NT2/D1 (cell line): ENCODE data around the gene GPR135.

Experiments used
- DNase-seq: peaks from one replicate; pipeline ENCODE4 v3.0.0-alpha.2; 2011; ENCODE audit warnings: low read depth, low spot score
- H3K27me3 ChIP-seq: 2 replicates; pipeline ENCODE4 v1.6.0; 2011; ENCODE audit warnings: mild to moderate bottlenecking; ENCODE audit not compliant: insufficient read length, insufficient read depth
- H3K36me3 ChIP-seq: 2 replicates; pipeline ENCODE4 v1.6.1; 2011; ENCODE audit warnings: mild to moderate bottlenecking, low read length, mixed read lengths; ENCODE audit not compliant: insufficient read depth, insufficient read length
- H3K4me1 ChIP-seq: 2 replicates; pipeline ENCODE4 v1.5.1; 2011; ENCODE audit not compliant: insufficient read depth, insufficient read length
- H3K4me3 ChIP-seq: 2 replicates; pipeline ENCODE4 v1.5.1; 2011; ENCODE audit warnings: low read depth; ENCODE audit not compliant: insufficient read length
- H3K9ac ChIP-seq: 2 replicates; pipeline ENCODE4 v1.6.0; 2011; ENCODE audit warnings: low read depth; ENCODE audit not compliant: insufficient read length
- H3K9me3 ChIP-seq: 2 replicates; pipeline ENCODE4 v1.5.1; 2011; ENCODE audit warnings: mild to moderate bottlenecking, low read length; ENCODE audit not compliant: insufficient read depth
- SUZ12 ChIP-seq: IDR thresholded peaks from 2 replicates; pipeline ENCODE4 v1.6.1; 2011; ENCODE audit not compliant: insufficient read length, insufficient read depth; ENCODE audit errors: extremely low read depth
- YY1 ChIP-seq: IDR thresholded peaks from 2 replicates; pipeline ENCODE4 v1.6.1; 2011; ENCODE audit not compliant: insufficient read length, insufficient read depth
- ZNF274 ChIP-seq: IDR thresholded peaks from 2 replicates; pipeline ENCODE4 v1.6.1; 2011; ENCODE audit warnings: mild to moderate bottlenecking, low read depth, low read length

The GPR135 gene, protein sequence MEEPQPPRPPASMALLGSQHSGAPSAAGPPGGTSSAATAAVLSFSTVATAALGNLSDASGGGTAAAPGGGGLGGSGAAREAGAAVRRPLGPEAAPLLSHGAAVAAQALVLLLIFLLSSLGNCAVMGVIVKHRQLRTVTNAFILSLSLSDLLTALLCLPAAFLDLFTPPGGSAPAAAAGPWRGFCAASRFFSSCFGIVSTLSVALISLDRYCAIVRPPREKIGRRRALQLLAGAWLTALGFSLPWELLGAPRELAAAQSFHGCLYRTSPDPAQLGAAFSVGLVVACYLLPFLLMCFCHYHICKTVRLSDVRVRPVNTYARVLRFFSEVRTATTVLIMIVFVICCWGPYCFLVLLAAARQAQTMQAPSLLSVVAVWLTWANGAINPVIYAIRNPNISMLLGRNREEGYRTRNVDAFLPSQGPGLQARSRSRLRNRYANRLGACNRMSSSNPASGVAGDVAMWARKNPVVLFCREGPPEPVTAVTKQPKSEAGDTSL

DNA sequence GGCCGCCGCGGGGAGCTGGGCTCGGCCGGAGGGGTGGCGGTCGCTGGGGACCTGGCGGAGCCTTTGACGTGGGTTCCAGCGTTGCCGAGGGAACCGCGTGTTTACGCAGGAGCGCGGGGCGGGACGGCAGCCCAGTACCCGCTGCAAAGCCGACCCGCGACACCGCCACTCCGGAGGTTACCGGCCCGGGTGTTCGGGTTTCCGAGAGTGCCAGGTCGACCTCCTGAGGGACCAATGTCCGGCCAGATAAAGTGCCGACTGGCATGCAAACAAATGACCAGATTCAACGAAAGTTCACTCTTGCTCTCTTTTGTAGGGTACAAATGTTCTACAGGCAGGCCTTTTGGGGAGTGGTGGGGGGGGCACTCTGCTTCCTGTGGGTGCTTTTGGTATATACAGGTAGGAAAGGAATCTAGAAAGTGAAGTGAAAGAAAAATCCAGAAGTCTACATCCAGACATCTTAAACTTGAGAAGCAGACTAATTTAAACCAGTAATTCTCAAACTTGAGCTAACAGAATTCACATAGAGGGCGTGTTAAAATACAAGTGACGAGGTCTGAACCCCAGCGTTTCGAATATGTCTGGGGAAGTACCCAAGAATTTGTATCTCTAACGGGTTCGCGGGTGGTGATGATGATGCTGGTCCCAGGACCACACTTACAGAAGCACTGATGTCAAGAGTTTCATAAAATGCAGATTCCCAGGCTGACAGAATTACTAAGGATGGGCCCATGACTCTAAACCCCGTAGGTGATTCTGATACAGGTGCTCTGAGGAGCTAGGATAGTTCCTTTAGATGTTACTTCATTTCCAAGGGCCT, at the start of gene GPR135:
Gene GPR135 (minus strand): TSS at position 65 of the 820 bp plus-strand sequence. CDS start 154 bp downstream, outside the sequence.
- Histone ChIP-seq H3K4me1 (peaks cover 3% of the 10 kb centered on the region), H3K27me3 (peaks cover 13% of the 10 kb centered on the region), H3K4me3 (peak within 1 kb of the TSS; percentile 51), H3K9me3 (no peaks in the 10 kb centered on the region), H3K9ac (peak within 1 kb of the TSS; percentile 80), H3K36me3 (peaks cover 26% of the 10 kb centered on the region)
- TF ChIP-seq YY1 (no peak), SUZ12 (no peak), ZNF274 (no peak)
- DNase-seq = no peak

DNA sequence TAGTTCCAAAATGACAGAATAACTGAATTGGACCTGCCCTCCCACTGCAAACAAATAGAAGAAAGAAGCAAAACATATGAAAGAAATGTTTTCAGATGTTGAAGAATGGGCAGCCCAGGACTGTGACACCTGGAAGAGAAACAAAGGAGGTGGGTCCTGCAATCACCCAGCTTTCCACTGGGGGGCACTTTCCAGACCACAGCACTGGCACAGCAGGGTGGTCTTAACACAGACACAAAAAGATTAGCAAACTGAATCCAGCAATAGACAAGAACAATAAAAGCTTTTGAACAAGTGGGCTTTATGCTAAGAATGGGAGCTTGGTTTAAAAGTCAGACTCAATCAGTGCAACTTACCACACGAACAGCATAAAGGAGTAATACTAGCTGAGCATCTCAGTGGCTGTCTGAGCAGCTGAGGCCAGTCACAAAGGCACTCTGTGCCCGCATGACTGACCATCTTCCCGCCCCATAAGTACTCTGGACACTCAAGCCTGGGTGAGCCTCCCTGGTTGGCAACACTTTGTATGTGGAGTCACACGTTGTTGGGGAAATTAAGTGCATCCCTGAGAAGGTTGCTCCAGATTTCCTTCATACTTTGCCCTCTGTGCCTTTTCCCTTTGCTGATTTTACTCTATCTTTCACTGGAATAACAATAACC, 46.9 kb upstream of the GPR135 start:
- no peak for TF ChIP-seq ZNF274
- no peaks in the 10 kb centered on the region for H3K4me1 ChIP-seq
- H3K36me3 ChIP-seq = no peaks in the 10 kb centered on the region
- peaks cover 9% of the 10 kb centered on the region; the same call in 1 of the 2 replicates for H3K9me3 ChIP-seq
- H3K27me3 ChIP-seq = no peaks in the 10 kb centered on the region
- peak; percentile 23 for DNase-seq
- no peak overlapping the region for H3K4me3 ChIP-seq
- H3K9ac ChIP-seq = no peak overlapping the region

DNA sequence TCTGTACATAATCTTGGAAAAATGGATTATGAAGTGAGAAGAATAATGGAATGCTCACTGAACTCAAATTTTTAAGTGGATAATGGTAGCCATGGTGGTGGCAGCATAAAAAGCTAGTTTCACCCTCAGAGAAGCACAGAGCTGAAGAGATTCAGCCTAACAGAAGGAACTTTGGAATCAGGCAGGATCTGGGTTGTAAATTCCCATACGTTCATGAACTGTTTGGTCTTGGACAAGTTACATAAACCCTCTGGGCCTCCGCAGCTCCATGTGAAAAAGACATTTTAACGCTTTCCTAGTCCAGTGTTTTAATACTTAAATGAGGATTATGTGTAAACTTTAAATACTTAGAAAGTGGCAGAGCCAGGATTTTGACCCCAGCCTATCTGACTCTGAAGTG, 45.8 kb upstream of the GPR135 start:
- H3K27me3 ChIP-seq = no peaks in the 10 kb centered on the region

DNA sequence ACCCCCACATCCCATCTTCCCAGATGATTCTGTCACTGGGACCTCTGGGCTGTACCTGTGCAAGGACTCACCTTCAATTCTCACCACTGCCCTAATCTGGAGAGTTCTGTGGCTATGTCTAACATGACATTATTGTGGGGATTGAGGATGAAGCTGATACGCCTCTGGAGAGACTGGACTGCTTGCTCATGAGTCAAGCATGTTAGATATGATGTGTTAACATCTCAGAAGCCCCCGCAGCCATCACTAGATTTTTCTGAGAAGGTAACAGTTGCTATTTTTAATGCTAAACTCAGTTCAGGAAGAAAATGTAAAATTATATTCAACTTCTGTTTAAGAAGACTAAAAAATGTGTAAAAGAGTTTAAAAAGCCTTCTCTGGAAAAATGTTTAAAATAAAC, 44.8 kb upstream of the GPR135 start:
- H3K4me3 ChIP-seq = no peak overlapping the region
- H3K4me1 ChIP-seq = no peaks in the 10 kb centered on the region
- DNase-seq = no peak
- H3K36me3 ChIP-seq = no peaks in the 10 kb centered on the region
- H3K9me3 ChIP-seq = peaks cover 9% of the 10 kb centered on the region; the same call in 1 of the 2 replicates
- H3K9ac ChIP-seq = no peak overlapping the region
- TF ChIP-seq ZNF274 (no peak), SUZ12 (no peak), YY1 (no peak)
- H3K27me3 ChIP-seq = no peaks in the 10 kb centered on the region

More for the DNA sequence above, 45.8 kb upstream of the GPR135 start:
- DNase-seq = no peak
- no peak overlapping the region for H3K4me3 ChIP-seq
- H3K9me3 ChIP-seq = peaks cover 9% of the 10 kb centered on the region; the same call in 1 of the 2 replicates
- no peak for TF ChIP-seq YY1
- TF ChIP-seq ZNF274 = no peak
- no peaks in the 10 kb centered on the region for H3K4me1 ChIP-seq
- H3K9ac ChIP-seq = no peak overlapping the region
- no peaks in the 10 kb centered on the region for H3K36me3 ChIP-seq

DNA sequence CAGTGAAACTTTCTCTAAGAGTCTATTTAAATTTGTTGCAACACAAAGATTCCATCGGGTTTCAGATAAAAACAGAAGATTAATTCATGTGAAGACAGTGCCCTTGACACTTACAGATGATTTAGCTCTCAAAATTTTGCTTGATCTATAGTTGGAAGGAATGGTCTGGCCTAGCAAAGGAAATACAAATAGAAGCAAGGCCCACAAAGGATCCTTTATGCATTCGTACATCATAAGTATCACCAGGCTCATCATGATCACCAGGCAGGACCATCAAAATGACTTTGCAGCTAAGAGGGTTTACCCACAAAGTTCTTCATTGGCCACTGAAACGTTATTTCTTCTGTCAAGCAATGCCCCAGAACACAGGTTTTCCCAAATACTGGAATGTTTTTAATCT, 43.9 kb upstream of the GPR135 start:
- Histone ChIP-seq H3K4me1 (no peaks in the 10 kb centered on the region), H3K4me3 (no peak overlapping the region)

DNA sequence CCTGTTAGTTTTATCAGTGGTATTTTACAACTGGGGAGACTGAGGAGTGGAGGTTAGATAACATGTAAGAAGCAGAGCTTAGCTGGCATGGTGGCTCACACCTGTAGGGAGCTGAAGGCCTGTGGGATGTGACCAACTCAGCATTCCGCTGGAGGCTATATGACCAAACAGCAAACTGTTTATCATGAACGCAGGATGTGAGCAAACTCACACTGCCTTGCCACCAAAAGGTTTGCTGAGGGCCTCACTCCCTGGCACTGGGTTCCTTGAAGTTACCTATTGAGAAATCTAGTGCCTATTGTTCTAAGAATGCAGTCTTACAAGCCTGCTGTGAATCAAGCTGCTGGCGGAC, 42.5 kb upstream of the GPR135 start:
- no peak for DNase-seq
- H3K4me3 ChIP-seq = no peak overlapping the region
- H3K9me3 ChIP-seq = peaks cover under 1% of the 10 kb centered on the region; the same call in 1 of the 2 replicates
- TF ChIP-seq ZNF274 = no peak
- no peak for TF ChIP-seq SUZ12
- no peak for TF ChIP-seq YY1
- peaks cover 11% of the 10 kb centered on the region for H3K36me3 ChIP-seq
- H3K9ac ChIP-seq = no peak overlapping the region
- no peaks in the 10 kb centered on the region for H3K27me3 ChIP-seq
- H3K4me1 ChIP-seq = no peaks in the 10 kb centered on the region

More for the DNA sequence above, 43.9 kb upstream of the GPR135 start:
- no peak for DNase-seq
- H3K9me3 ChIP-seq = peaks cover 9% of the 10 kb centered on the region; the same call in 1 of the 2 replicates
- no peaks in the 10 kb centered on the region for H3K36me3 ChIP-seq
- H3K27me3 ChIP-seq = no peaks in the 10 kb centered on the region
- no peak overlapping the region for H3K9ac ChIP-seq
- TF ChIP-seq ZNF274 = no peak
- no peak for TF ChIP-seq YY1
- TF ChIP-seq SUZ12 = no peak

DNA sequence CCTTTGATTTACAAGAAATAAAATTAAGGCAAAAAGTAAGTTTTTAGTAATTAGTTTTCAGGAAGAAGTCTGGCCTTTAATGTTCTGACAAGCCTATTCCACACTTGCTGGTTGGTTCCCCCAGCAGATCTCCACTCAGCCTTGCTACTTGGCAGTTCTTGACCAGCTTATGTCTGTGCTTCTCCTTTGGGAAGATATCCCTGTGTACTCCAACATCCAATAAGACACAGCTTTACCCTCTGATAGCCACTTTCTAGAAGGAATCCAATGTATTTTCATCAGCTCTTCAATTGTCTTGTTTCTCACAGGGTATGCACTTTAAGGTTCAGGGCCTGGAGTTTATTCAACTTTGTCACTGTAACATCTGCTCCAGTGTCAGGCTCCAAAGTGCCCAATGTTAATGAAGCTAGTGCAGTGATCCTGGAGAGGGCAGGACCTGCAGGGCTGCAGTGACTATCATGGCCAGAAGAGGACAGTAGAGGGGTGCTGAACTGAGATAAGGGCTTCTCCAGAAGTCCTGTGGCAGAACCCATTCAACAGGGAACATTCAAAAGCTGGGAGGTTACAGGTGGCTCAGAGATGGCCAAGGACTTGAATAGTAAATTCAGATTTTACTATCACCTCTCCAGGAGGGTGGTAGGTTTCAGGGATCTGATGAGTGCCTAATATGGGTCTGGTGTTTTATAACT, 42.0 kb upstream of the GPR135 start:
- Histone ChIP-seq H3K4me3 (no peak overlapping the region), H3K9me3 (no peaks in the 10 kb centered on the region; the same call in 1 of the 2 replicates), H3K4me1 (no peaks in the 10 kb centered on the region), H3K36me3 (peaks cover 11% of the 10 kb centered on the region), H3K27me3 (no peaks in the 10 kb centered on the region), H3K9ac (no peak overlapping the region)
- peak; percentile 62 for DNase-seq
- no peak for TF ChIP-seq SUZ12
- TF ChIP-seq YY1 = no peak
